ENCODE measurements around the gene CLIC3. TPM values are rescaled to one million over a fixed set of nuclear protein-coding genes. Genes with fewer than 3 reads are reported as not detected.

The CLIC3 gene
- total and polyA plus RNA-seq, 2 experiments from 2014 or later, result 0.87 TPM; not detected in 1

DNA sequence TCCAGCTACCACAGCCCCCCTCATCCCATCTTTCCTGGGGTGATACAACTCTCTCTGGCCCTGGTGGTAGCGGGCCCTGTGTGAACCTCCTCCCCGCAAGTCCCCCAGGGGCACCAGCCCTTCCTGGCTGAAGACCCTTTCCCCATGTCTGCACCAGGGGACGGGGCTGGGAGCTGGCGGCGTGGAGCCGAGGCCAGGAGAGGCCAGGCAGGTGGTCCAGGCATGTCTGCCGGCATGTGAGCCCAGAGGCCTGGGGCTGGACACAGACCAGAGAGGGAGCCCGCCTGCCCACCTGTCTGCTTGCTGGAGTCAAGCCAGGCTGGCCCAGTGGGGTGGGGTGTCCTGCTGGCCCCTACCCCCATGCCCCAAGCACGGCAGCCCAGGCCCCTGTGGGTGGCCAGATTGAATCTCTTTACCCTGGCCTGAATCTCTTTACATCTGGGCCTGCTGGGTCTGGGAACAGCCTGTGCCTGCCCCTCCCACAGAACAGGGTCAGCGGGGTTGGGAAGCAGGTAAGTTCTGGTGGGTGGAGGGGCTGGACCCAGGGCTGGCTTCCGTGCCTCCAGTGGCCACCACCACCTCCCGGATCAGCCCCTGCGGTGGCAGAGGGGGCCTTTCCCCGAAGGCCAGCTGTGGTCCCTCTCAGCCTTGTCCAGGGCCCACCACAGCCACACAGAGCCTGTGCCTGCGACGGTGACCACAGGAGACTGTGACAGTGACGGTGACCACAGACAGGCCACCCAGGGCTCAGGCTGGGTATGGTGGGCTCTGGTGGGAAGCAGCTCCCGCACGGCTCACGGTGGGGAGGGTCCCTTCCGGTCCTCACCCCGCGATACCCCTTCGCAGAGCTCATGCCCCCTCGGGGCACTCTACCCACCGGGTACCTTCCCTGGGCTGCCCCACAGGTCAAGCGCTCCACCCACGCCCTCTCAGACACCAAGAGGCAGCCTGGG lies 37.2 kb downstream of the CLIC3 start:
- TF ChIP-seq, protein P1, sequence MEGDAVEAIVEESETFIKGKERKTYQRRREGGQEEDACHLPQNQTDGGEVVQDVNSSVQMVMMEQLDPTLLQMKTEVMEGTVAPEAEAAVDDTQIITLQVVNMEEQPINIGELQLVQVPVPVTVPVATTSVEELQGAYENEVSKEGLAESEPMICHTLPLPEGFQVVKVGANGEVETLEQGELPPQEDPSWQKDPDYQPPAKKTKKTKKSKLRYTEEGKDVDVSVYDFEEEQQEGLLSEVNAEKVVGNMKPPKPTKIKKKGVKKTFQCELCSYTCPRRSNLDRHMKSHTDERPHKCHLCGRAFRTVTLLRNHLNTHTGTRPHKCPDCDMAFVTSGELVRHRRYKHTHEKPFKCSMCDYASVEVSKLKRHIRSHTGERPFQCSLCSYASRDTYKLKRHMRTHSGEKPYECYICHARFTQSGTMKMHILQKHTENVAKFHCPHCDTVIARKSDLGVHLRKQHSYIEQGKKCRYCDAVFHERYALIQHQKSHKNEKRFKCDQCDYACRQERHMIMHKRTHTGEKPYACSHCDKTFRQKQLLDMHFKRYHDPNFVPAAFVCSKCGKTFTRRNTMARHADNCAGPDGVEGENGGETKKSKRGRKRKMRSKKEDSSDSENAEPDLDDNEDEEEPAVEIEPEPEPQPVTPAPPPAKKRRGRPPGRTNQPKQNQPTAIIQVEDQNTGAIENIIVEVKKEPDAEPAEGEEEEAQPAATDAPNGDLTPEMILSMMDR (IDR thresholded peaks at IDR 0.05; ENCODE audit: low read depth, low read length), result no peak
- no peak for DNase-seq (ENCODE audit: low read depth in 1 of 2, low spot score in 1 of 2)
- Histone ChIP-seq H3K36me3 (no peaks in the 10 kb centered on the region), H3K27me3 (no peaks in the 10 kb centered on the region), H3K9me3 (ENCODE audit: low read depth) (no peaks in the 10 kb centered on the region), H3K4me1 (ENCODE audit: low read depth) (no peaks in the 10 kb centered on the region), H3K27ac (no peak overlapping the region), H3K4me3 (no peak overlapping the region)

DNA sequence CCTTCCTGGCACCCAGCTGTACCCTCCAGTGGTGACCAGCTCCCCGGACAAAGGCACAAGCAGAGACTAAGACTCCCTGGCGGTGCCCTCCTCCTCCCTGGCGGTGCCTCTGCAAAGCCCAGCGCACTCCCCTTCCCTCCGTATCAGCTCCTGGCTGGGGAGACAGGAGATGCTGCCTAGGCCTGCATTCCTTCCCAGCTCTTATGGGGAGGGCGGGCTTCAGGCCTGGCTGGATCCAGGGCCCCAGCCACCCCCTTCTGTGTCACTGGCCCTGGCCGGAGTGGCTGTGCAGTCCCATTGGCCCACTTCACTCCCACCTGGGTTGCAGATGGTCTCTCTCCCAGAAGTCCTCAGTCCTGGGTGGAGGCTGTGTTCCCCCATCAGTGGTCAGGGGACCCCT lies 37.9 kb downstream of the CLIC3 start:
- no peak for DNase-seq (ENCODE audit: low read depth in 1 of 2, low spot score in 1 of 2)
- Histone ChIP-seq H3K27ac (no peak overlapping the region), H3K36me3 (no peaks in the 10 kb centered on the region), H3K27me3 (no peaks in the 10 kb centered on the region), H3K4me3 (no peak overlapping the region), H3K4me1 (ENCODE audit: low read depth) (no peaks in the 10 kb centered on the region), H3K9me3 (ENCODE audit: low read depth) (no peaks in the 10 kb centered on the region)
- TF ChIP-seq, protein P1 (IDR thresholded peaks at IDR 0.05; ENCODE audit: low read depth, low read length), result no peak

DNA sequence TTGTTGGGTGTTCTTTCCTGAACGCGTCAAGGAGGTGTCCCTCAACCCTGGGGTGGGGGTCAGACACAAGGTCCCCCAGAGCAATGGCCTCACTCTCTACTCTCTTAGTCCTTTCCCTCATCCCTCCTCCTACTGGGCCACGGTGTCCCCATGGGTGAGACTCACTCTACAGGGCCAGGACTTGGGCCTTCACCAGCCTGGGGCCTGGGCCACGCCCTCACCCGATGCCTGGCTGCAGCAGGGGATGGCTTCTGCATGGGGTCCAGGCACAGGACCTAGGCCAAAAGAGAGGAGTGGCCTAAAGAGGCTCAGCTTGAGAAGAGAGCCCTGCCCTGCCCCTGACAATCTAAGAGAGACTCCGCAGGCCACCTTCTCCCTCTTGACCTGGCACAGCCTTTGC lies 38.5 kb downstream of the CLIC3 start:
- H3K9me3 ChIP-seq (ENCODE audit: low read depth), result no peaks in the 10 kb centered on the region
- no peak for DNase-seq (ENCODE audit: low read depth in 1 of 2, low spot score in 1 of 2)
- no peak overlapping the region for H3K27ac ChIP-seq
- no peaks in the 10 kb centered on the region for H3K4me1 ChIP-seq (ENCODE audit: low read depth)
- no peak overlapping the region for H3K4me3 ChIP-seq
- H3K27me3 ChIP-seq, result no peaks in the 10 kb centered on the region
- TF ChIP-seq, protein P1 (IDR thresholded peaks at IDR 0.05; ENCODE audit: low read depth, low read length), result no peak
- no peaks in the 10 kb centered on the region for H3K36me3 ChIP-seq

DNA sequence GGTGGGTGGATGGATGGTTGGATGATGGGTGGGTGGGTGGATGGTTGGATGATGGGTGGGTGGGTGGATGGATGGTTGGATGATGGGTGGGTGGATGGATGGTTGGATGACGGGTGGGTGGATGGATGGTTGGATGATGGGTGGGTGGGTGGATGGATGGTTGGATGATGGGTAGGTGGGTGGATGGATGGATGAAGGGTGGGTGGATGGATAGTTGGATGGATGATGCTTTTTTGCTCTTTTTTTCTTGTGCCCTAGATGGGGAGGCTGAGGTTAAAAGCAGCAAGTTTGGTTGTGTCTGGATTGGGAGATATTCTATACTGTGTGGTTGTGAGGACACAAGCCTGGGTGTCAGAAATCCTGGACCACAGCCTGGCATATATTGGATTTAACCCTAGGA lies 38.9 kb downstream of the CLIC3 start:
- Histone ChIP-seq H3K4me3 (no peak overlapping the region), H3K27ac (no peak overlapping the region), H3K27me3 (no peaks in the 10 kb centered on the region), H3K36me3 (no peaks in the 10 kb centered on the region), H3K4me1 (ENCODE audit: low read depth) (no peaks in the 10 kb centered on the region), H3K9me3 (ENCODE audit: low read depth) (no peaks in the 10 kb centered on the region)
- TF ChIP-seq, protein P1 (IDR thresholded peaks at IDR 0.05; ENCODE audit: low read depth, low read length), result no peak
- no peak for DNase-seq (ENCODE audit: low read depth in 1 of 2, low spot score in 1 of 2)

DNA sequence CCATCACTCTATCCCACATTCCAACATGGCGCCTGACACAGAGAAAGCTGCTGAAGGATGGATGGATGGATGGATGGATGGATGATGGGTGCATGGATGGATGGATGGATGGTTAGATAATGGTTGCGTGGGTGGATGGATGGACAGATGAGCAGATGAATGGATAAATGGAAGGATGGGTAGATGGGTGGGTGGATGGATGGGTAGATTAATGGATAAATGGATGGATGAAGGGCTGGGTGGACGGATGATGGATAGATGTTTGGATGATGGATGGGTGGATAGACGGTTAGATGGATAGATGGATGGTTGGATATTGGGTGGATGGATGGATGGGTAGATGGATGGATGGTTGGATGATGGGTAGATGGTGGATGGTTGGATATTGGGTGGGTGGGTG lies 39.8 kb downstream of the CLIC3 start:
- Histone ChIP-seq H3K27me3 (no peaks in the 10 kb centered on the region), H3K9me3 (ENCODE audit: low read depth) (no peaks in the 10 kb centered on the region), H3K4me3 (no peak overlapping the region), H3K36me3 (no peaks in the 10 kb centered on the region), H3K27ac (no peak overlapping the region), H3K4me1 (ENCODE audit: low read depth) (no peaks in the 10 kb centered on the region)
- no peak for DNase-seq (ENCODE audit: low read depth in 1 of 2, low spot score in 1 of 2)
- TF ChIP-seq, protein P1 (IDR thresholded peaks at IDR 0.05; ENCODE audit: low read depth, low read length), result no peak

Data from cardiac muscle cell (in vitro differentiated cells and primary cell).